ENCODE measurements around the gene PRSS36. TPM values are rescaled to one million over a fixed set of nuclear protein-coding genes. Genes with fewer than 3 reads are reported as not detected.
A peak's percentile ranks its signal among the peaks of the same experiment; 100 is the strongest.
"Not testable (repeated sequence)": the region's sequence is repeated elsewhere in the genome, so short reads cannot be mapped to it uniquely, and the experiment has no call there.

PRSS36 gene
- total RNA-seq, 1 experiment from 2014 or later = not detected

DNA sequence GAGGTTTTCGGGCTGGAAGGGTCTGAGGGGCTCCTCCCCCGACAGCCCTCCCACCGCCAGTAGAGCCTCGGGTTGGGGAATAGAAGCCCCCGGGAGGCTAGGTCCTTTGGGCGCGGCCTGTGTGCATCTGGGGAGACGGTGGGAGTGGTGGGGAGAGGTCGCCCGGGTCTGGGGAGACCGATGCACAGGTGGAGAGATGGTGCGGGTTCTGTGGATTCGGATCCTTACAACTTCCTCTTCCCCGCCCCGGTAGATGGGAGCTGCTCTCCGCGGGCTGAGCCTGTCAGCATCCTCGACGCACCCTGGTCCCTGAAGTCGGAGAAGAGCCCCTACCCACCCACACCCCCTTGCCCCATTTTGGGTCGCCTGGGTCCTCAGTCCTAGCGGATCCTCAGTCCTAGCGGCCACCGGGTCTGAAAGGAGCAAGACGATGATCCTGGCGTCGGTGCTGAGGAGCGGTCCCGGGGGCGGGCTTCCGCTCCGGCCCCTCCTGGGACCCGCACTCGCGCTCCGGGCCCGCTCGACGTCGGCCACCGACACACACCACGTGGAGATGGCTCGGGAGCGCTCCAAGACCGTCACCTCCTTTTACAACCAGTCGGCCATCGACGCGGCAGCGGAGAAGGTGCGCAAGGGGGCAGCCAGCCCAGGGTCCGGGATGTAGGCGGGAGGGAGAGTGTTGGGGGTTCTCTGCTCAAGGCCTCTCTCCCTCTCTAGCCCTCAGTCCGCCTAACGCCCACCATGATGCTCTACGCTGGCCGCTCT, 40.9 kb downstream of the PRSS36 start:
- in situ Hi-C loops (cut with HindIII; ENCODE audit: low sequenced_read_pairs) = no loop called here
- DNase-seq (ENCODE audit: low spot score) = no peak

DNA sequence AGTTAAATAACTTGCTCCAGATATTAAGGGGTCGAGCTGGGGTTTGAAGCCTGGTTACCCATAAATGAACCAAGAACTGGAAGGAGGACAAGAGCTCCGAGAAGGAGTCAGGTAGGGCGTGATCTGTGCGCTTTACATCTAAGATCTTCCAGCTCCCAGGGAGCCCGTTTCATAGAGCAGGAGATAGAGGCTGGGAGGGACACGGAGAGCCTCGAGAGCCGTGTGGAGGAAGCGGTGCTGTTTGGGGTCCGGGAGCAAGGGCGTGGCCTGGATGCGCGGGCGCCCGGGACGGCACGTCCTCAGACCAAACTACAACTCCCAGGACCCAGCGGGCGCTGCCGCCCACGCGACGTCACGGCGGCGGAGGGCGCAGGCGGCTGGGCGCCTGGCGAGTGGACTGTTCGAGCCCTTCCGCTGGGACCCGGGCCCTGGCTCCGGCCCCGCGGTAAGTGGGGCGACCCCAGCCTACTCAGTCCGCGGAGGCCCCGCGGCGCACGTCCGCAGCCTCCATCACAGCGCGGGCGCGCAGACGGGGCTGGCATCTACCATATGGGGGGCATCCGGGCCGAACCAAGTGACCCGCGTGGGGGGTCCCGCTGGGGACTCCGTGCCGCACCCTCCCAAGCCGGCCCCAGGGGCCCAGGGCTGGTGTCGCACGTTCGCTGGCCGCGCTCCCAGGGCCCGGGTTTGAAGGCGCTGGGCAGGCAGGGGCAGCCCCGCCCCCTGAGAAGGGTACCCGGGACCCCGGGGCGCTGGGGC, 41.7 kb downstream of the PRSS36 start, which contains the start of gene BCKDK:
Gene BCKDK (plus strand): TSS at position 352 of the 759 bp plus-strand sequence. CDS start 838 bp downstream, outside the sequence.
- peak; percentile 82 for DNase-seq (ENCODE audit: low spot score)
- in situ Hi-C loops (cut with HindIII; ENCODE audit: low sequenced_read_pairs) = no loop called here

DNA sequence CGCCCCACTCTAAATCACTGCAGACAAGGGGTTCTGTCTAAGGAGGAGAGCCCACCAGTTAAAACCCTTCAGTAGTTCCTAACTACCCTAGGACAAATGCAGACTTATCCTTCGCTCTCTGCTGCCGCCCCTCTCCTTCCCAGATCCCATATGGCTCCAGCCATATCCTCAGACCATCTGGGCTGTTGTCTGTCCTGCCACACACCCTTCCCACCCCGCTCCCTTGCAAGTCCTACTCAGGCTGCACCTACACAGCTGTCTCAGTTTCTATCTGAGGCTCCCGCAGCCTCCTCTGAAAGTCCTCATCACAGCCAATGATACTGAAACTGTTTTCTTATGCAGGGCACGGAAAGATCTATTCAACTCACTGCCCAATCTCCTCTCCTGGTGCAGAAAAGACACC, 42.4 kb downstream of the PRSS36 start:
- no peak for DNase-seq (ENCODE audit: low spot score)
- in situ Hi-C loops (cut with HindIII; ENCODE audit: low sequenced_read_pairs) = no loop called here

DNA sequence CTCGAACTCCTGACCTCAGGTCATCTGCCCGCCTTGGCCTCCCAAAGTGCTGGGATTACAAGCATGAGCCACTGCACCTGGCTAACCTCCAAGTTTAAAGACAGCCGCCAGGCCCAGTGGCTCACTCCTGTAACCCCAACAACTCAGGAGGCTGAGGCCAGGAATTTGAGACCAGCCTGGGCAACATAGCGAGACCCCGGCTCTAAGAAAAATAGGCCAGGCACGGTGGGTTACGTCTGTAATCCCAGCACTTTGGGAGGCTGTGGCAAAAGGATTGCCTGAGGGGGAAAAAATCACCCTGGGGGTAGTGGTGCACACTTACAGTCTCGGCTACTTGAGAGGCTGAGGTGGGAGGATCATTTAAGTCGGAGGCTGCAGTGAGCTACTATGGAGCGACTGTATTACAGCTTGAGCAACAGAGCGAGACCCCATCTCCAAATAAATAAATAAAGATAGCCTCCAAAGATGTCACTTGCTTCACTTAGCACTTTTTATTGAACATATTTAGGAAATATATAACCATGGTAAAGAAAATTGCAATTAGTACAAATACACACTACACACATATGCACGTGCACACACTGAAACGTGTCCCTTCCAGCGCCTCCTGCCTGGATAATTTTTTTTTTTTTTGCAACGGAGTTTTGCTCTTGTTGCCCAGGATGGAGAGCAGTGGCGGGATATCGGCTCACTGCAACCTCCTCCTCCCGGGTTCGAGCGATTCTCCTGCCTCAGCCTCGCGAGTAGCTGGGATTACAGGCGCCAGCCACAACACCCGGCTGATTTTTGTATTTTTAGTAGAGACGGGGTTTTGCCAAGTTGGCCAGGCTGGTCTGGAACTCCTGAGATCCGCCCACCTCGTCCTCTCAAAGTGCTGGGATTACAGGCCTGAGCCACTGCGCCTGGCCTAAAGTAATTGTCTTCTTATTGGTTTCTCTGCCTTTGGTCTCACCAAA, 43.1 kb downstream of the PRSS36 start:
- in situ Hi-C loops (cut with HindIII; ENCODE audit: low sequenced_read_pairs) = no loop called here
- no peak for DNase-seq (ENCODE audit: low spot score)

DNA sequence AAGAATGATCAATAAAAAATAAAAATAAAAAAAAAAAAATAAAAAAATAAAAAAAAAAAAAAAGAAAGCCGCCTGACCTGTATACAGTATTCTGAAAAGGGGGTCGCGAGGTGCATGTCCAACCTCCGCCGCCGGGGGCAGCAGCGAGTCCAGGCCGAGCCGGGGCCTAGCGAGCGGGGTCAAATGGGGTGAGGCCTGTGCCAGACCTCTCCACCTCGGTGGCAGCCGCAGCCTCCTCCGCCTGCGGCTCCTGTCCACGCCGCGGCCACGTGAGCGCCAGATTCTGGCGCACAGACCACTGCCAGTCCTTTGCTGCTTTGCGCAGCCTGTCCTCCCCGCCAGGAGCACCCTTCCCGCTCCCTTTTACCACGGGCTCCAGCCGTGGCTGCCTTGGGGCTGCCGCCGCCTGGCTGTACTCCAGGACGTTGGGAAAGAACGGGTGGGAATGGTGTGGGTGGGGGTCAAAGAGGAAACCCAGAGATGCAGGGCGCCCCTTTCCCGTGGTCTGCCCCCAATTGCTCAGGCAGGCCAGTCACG, 44.1 kb downstream of the PRSS36 start:
- in situ Hi-C loops (cut with HindIII; ENCODE audit: low sequenced_read_pairs) = no loop called here
- DNase-seq (ENCODE audit: low spot score) = peak; percentile 76

DNA sequence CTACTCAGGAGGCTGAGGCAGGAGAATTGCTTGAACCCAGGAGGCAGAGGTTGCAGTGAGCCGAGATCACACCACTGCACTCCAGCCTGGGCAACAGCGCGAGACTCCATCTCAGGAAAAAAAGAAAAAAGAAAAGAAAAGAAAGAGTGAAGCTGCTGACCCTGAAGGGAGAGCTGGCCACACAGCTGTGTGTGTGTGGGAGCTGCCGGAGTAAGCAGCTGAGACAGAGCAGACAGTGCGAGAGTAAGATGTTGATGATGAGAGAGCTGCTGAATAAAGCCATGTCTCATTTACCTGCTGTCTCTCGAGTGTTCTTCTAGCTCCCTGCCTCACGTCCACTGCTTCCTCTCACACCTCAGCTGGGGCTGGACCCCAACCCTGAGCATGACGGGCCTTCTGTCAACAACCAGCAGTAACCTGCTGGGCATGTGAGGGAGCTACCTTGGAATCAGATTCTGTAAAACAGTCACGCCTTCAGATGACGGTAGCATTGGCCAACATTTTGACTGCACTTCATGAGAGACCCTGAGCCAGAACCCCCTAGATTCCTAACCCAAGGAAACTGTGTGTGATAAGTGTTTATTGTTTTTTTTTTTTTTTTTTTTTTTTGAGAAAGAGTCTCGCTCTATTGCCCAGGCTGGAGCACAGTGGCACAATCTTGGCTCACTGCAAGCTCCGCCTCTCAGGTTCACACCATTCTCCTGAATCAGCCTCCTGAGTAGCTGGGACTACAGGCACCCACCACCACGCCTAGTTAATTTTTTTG, 48.8 kb downstream of the PRSS36 start:
- in situ Hi-C loops (cut with HindIII; ENCODE audit: low sequenced_read_pairs); DNase-seq (ENCODE audit: low spot score): not testable (repeated sequence)

DNA sequence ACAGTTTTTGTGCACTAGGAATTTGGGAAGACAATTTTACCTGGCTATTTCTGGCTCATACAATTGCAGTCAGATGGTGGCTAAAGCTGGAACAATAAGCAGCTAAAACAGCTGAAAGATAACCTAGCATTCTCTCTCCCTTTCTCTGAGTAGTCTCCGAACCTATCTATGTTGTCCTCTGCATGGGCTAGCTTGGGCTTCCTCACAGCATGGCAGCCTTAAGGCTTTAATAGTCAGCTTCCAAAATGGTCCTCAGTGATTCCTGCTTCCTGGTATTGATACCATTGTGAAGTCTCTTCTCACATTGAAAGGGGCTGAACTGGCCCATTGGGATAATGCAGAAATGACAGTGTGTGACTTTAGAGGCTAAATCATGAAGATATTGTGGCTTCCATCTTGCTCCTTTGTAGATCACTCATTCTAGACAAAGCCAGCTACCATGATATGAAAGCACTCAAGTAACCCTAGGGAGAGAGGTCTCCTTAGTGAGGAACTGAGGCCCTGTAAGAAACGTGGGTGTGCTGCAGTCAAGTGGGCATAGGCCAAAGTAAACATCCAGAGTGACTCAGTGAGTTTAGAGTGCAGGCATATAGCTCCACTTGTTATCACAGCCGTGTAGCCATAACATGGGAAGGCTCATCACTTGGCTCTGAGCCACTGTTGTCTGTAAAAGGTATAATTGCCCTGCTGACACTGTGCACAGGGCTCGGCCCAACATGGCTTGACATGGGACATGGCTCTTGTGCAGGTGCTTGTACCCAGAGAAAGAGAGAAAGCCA, 49.8 kb downstream of the PRSS36 start:
- in situ Hi-C loops (cut with HindIII; ENCODE audit: low sequenced_read_pairs) = no loop called here
- DNase-seq (ENCODE audit: low spot score) = no peak

DNA sequence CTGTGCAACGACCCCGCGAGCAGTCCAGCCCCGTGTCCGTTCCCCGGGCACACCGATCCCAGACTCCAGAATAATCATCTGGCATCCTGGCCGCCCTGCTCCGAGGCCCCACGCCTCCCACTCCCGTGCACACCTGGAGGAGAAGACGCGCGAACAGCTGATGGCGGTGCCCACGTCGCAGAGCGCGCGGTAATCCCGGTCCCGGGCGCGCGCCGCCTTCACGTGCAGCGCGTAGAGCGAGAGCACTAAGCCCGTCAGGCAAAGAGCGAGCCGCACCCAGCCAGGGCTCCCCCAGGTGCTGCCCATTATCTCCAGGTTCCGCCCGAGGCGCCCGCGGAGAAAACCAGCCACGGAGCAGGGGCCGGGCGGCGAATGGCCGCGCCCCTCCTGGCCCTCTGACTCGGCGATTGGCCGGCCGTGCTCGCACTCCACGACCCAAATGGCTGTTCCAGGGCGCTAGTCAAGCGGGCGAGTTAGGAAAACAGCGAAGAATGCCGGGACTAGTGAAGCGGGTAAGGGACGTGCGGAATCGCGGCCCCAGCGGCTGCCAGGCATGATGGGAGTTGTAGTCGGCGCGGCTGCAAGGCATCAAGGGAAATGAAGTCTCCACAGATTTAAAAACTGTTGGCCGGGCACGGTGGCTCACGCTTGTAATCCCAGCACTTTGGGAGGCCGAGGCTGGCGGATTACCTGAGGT, 55.3 kb downstream of the PRSS36 start, which contains the start of gene VKORC1:
Gene VKORC1 (minus strand): TSS at position 374 of the 697 bp plus-strand sequence. CDS start 68 bp downstream, at position 306.
- in situ Hi-C loops (cut with HindIII; ENCODE audit: low sequenced_read_pairs) = no loop called here
- peak; percentile 98 for DNase-seq (ENCODE audit: low spot score)

DNA sequence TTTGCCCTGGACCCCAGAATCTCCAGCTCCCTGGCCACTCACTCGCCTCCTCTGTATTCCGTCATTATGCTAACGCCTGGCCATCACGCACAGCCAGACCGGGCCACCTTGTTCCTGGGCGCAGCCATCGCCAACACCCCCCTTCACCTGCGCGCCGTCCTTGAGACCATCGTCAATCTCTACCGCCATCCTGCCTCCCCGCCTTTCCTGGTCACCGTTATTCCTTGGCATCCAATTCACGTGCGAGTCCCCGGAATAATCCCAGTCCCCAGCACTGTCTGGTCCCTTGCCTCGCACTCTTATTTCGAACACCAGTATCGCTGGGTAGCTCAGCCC, 55.8 kb downstream of the PRSS36 start:
- in situ Hi-C loops (cut with HindIII; ENCODE audit: low sequenced_read_pairs) = no loop called here

DNA sequence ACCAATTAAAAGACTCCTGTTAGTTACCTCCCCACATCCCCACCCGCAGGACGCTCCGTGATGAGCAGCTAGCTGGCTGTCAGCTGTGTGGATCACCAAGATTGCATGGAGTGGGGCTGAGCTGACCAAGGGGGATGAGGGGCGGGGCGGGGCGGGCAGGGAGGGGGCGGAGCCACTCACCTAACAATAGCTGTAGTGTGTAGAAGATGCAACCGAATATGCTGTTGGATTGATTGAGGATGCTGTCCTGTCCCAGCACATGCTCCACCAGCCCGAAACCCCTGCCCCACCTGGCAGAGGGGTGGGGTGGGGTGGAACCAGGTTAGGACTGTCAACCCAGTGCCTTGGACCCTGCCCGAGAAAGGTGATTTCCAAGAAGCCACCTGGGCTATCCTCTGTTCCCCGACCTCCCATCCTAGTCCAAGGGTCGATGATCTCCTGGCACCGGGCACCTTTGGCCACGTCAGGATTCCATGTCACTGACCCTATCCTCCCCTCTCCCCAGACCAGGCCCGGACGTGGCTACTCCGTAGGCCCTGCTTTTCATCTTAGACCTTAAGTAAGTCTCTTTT, 56.6 kb downstream of the PRSS36 start:
- DNase-seq (ENCODE audit: low spot score) = peak; percentile 33
- in situ Hi-C loops (cut with HindIII; ENCODE audit: low sequenced_read_pairs) = no loop called here

More for the DNA sequence above, 55.8 kb downstream of the PRSS36 start:
- DNase-seq (ENCODE audit: low spot score) = peak; percentile 46

DNA sequence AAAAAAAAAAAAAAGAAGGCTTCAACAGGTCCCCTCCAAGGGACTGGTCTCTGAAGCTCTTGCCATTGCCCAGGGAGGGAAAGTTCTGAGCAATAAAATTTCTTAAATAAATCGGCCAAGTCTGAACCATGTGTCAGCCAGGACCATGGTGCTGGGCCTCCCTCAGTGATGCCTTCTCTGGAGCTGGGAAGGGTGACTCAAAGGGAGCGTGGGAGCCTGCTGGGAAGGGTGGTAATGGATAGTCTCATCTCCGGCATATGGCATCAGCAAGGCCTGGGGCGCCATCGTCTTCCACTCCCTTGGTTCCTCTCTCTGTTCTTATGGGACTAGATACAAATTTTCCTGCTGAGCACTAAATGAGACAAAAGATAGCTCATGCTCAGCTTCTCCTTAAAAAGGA, 57.5 kb downstream of the PRSS36 start:
- no peak for DNase-seq (ENCODE audit: low spot score)
- in situ Hi-C loops (cut with HindIII; ENCODE audit: low sequenced_read_pairs) = no loop called here

DNA sequence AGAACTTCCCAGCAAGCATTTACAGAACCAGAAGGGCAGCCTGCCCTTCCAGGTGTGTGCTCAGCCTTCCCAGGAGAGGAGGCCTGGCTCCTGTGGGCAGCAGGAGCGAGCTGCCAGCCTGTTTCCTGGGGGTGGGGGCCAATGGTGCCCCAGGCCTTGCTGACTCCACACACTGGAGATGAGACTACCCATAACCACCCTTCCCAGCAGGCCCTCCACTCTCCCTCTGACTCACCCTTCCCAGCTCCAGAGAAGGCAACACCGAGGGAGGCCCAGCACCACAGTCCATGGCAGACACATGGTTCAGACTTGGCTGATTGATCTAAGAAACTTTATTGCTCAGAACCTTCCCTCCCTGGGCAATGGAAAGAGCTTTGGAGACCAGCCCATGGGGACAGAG, 59.3 kb downstream of the PRSS36 start:
- DNase-seq (ENCODE audit: low spot score) = no peak
- in situ Hi-C loops (cut with HindIII; ENCODE audit: low sequenced_read_pairs) = no loop called here

DNA sequence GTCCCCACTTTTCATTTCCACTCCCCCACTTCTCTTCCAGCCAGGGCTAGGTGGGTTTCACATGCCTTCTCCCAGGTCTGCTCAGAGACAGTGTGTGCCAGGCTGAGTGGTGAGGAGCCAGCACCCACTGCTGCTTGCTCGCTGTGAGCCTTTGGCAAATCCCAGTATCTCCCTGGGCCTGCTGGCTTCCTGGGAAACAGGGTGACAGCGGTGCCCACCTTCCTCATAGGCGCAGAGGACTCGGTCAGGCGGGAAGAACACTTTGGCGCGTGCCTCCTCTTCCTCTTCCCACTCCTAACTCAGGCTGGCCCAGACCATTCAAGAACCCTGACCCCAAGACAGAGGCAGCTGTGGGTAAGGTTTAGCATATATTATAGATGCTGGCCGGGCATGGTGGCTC, 60.7 kb downstream of the PRSS36 start:
- in situ Hi-C loops (cut with HindIII; ENCODE audit: low sequenced_read_pairs) = no loop called here
- DNase-seq (ENCODE audit: low spot score) = no peak
